Mononuclear cell (primary cell): ENCODE results near the gene CST9. TPM values are rescaled to one million over a fixed set of nuclear protein-coding genes. Genes with fewer than 3 reads are reported as not detected.
"Not testable (repeated sequence)": the region's sequence is repeated elsewhere in the genome, so short reads cannot be mapped to it uniquely, and the experiment has no call there.

ENCODE experiments used
- H3K27me3 ChIP-seq: 2 replicates; pipeline ENCODE4 v1.6.0; 2011; ENCODE audit warnings: low read length, control low read depth; ENCODE audit not compliant: insufficient read depth
- H3K4me1 ChIP-seq: 2 replicates; pipeline ENCODE4 v1.5.1; 2011; ENCODE audit warnings: mild to moderate bottlenecking, low read length, control low read depth; ENCODE audit not compliant: insufficient read depth
- H3K4me3 ChIP-seq: 2 replicates; pipeline ENCODE4 v1.5.1; 2011; ENCODE audit warnings: mild to moderate bottlenecking, low read length, moderate library complexity
- H3K9me3 ChIP-seq: 2 replicates; pipeline ENCODE4 v1.5.1; 2011; ENCODE audit warnings: low read depth, mild to moderate bottlenecking, control low read depth, low read length
- total RNA-seq: library from RNA; depleted of rRNA; stranded (reverse); fragments of >200 nt; gene quantifications from one replicate; pipeline ENCODE4 v1.2.3, GENCODE V29; 2012

The CST9 gene
- total RNA-seq, 1 donor: not detected

- H3K27me3 ChIP-seq, H3K9me3 ChIP-seq: not testable (repeated sequence)
- H3K4me1 ChIP-seq: peaks cover 12% of the 10 kb centered on the region
These were observed 15.1 kb upstream of the CST9 start for GRCh38 chr20:23620670-23621386.

DNA sequence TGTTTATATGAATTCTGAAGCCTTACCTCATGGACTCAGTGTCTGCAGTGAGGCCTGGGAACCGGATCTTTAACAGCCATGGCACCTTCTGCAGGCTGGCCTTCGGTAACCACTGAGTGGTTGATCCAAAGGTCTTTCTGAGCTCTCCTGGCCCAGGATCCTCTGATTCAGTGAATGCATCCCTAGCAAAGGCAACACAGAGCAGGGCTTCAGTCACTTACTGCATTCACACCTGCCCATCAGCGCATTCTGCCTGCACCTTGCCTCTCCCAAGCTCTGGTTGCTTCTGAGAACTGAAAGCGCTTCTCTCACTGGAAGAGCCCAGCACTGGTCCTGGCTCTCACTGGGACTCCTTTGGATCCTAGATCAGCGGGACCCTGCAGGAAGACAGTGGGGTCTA is 8.4 kb upstream of the CST9 start:
- Histone ChIP-seq H3K4me1 (no peaks in the 10 kb centered on the region), H3K4me3 (no peak overlapping the region), H3K9me3 (no peaks in the 10 kb centered on the region), H3K27me3 (no peaks in the 10 kb centered on the region)

More at GRCh38 chr20:23620670-23621386, 15.1 kb upstream of the CST9 start:
- not testable (repeated sequence) for H3K4me3 ChIP-seq

DNA sequence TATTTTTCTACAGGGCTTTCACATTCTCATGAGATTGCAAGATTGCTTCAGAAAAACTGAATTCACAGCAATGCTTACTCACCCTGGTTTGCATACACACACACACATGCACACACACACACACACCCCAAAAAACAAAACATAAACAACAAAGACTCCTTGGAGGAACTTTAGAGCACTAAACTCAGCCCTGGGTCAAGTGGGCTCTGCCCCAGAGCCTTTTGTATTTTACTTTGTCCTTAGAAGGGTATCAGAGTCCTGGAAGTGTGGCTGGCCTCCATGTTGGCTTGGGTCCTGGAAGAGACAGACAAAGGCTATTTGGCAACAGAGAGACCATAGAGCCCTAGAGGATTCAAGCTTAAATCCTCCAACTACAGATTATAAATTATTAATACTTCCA is 8.0 kb upstream of the CST9 start:
- Histone ChIP-seq H3K9me3 (no peaks in the 10 kb centered on the region), H3K27me3 (no peaks in the 10 kb centered on the region), H3K4me1 (no peaks in the 10 kb centered on the region), H3K4me3 (no peak overlapping the region)

GRCh38 chr20:23612396-23612795 is 6.7 kb upstream of the CST9 start:
- no peak overlapping the region for H3K4me3 ChIP-seq
- no peaks in the 10 kb centered on the region for H3K4me1 ChIP-seq
- no peaks in the 10 kb centered on the region for H3K9me3 ChIP-seq
- no peaks in the 10 kb centered on the region for H3K27me3 ChIP-seq

- Histone ChIP-seq H3K27me3 (no peaks in the 10 kb centered on the region), H3K4me1 (peaks cover 6% of the 10 kb centered on the region), H3K4me3 (no peak overlapping the region), H3K9me3 (no peaks in the 10 kb centered on the region)
These were observed 3.9 kb upstream of the CST9 start for GRCh38 chr20:23609486-23610109.

GRCh38 chr20:23608251-23608846 is 2.6 kb upstream of the CST9 start:
- Histone ChIP-seq H3K9me3 (no peaks in the 10 kb centered on the region), H3K4me1 (peaks cover 8% of the 10 kb centered on the region), H3K4me3 (no peak overlapping the region), H3K27me3 (no peaks in the 10 kb centered on the region)

DNA sequence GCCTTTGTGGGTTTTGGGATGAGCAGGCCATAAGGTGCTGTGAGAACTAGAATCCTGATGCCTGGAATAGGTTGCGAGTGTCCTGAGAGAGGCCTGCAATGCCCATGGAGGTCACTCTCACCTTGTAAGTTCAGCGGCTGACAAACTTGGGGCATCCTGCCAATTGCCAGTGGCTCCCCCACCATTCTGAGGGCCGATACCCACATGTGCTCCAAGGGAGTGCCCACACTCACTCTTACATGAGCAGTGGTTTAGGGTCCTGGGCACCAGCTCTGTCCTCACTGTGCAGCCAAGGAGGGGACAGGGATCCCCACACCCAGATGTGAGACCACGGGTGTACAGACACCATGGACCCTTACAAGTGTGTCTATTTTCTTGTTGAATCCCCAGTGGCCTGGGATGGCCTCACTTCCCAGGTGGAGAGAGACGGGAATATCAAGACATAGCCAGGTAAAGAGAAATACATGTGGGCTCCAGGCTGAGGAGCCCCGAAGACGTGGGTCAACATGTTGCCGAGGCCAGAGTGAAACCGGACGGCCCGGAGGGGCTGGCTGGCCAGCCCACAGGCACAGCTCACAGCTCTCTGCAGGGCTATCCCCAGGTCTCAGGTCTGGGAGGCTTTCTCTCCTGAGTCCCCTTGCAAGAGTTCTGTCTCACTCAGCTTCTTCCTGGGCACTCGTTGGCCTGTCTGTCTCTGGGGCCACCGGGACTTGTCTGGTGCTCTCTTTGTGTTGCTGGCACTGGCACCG is 2.0 kb upstream of the CST9 start:
- no peaks in the 10 kb centered on the region for H3K9me3 ChIP-seq
- no peaks in the 10 kb centered on the region for H3K27me3 ChIP-seq
- no peak overlapping the region for H3K4me3 ChIP-seq
- peaks cover 15% of the 10 kb centered on the region for H3K4me1 ChIP-seq

- Histone ChIP-seq H3K27me3 (no peaks in the 10 kb centered on the region), H3K4me3 (no peak overlapping the region), H3K9me3 (no peaks in the 10 kb centered on the region), H3K4me1 (peaks cover 25% of the 10 kb centered on the region)
These were observed 934 bp upstream of the CST9 start for GRCh38 chr20:23606652-23607049.

DNA sequence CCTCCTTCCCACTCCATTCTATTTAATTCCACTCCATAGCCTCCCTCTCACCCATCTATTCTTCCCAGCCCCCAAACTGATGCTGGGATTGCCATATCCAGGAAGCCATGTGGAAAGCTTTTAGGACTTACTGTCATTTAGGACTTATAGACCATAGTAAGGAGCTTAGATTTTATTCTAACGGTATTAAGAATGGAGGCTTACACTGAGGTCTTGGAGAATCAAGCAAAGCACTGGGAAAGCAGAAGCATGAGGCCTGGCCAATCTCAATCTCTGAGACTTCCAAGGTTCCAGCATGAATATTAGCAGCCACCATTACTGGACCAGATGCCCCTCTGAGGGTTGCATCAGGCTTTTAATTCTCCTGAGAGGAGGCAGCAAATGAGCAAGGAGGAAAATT is 1.4 kb downstream of the CST9 start:
- H3K27me3 ChIP-seq: no peaks in the 10 kb centered on the region
- H3K4me1 ChIP-seq: peaks cover 26% of the 10 kb centered on the region
- no peak overlapping the region for H3K4me3 ChIP-seq
- H3K9me3 ChIP-seq: no peaks in the 10 kb centered on the region

GRCh38 chr20:23603321-23603720 is 2.4 kb downstream of the CST9 start:
- peaks cover 26% of the 10 kb centered on the region for H3K4me1 ChIP-seq
- H3K9me3 ChIP-seq: no peaks in the 10 kb centered on the region
- no peaks in the 10 kb centered on the region for H3K27me3 ChIP-seq
- H3K4me3 ChIP-seq: no peak overlapping the region

- Histone ChIP-seq H3K4me3 (no peak overlapping the region), H3K9me3 (no peaks in the 10 kb centered on the region), H3K27me3 (no peaks in the 10 kb centered on the region), H3K4me1 (peaks cover 26% of the 10 kb centered on the region)
These were observed 3.0 kb downstream of the CST9 start for GRCh38 chr20:23602699-23603098.

DNA sequence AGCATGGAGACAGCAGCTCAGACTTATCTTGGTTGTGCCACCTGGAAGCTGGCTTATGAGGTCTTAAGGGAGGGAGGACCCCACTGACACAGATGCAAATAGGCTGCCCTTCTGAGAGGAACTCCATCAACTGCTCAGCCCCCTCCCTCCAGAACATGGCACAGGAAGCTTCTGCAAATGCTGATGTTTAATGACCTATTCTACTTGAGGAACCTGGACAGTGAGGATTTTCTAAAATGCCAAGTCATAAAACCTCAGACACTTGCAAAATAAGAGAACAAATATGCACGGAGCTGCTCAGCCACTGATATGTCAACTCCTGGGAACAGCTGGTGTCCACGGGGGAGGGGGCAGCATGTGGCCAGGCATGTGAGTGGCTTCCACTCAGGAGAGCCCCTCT is 3.5 kb downstream of the CST9 start:
- Histone ChIP-seq H3K27me3 (no peaks in the 10 kb centered on the region), H3K4me1 (peaks cover 26% of the 10 kb centered on the region), H3K9me3 (no peaks in the 10 kb centered on the region), H3K4me3 (no peak overlapping the region)

DNA sequence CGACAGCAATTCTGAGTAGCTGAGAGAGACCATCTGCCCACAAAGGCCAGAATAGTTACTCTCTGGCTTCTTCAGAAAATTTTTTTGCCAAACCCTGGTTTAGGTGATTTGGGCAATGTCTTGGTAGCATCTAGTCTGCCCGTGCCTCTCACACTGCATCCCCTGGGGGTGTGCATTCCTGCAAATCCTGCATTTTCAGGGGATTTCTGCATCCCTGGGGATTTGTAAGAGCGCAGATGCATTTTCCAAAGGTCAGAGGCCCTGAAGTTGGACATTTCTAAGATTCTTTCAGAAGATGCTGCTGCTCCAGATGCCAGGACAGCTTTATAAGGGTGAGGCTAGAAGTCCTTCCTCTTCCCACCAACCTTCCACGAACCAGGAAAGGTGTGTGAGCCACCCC is 4.0 kb downstream of the CST9 start:
- no peaks in the 10 kb centered on the region for H3K9me3 ChIP-seq
- no peak overlapping the region for H3K4me3 ChIP-seq
- H3K27me3 ChIP-seq: no peaks in the 10 kb centered on the region
- H3K4me1 ChIP-seq: peaks cover 22% of the 10 kb centered on the region

DNA sequence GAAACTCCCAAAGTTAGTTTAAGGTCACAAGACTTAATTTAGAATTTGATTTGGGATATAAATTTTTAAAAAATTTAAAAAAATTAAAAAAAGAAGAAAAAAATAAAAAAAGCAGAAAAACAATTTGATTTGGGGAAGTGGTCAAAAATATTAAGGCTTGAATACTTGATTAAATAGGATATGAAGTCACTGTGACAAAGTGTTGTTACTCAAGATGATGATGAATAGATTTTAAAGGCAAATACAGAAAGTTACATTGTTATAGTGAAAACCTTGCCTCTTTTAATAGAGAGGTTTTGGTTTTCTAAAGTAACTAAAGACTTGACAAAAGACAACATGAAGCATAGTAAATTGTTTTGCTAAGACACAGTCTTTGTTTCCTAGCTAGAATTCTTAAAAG is 7.2 kb downstream of the CST9 start:
- Histone ChIP-seq H3K27me3 (no peaks in the 10 kb centered on the region), H3K4me3 (no peak overlapping the region), H3K4me1 (peaks cover 19% of the 10 kb centered on the region), H3K9me3 (no peaks in the 10 kb centered on the region)

GRCh38 chr20:23596579-23597250 is 9.0 kb downstream of the CST9 start:
- Histone ChIP-seq H3K4me3 (no peak overlapping the region), H3K4me1 (peaks cover 1% of the 10 kb centered on the region), H3K27me3 (no peaks in the 10 kb centered on the region), H3K9me3 (no peaks in the 10 kb centered on the region)
